ENCODE measurements around the gene BCR. TPM values are rescaled to one million over a fixed set of nuclear protein-coding genes. Genes with fewer than 3 reads are reported as not detected.

Gene BCR
- total and polyA plus RNA-seq, 2 of the 13 experiments (the other 11 are each of a cell fraction or from before 2014, with no cell fraction given), result 19.9 to 33.6 TPM

- TF ChIP-seq FUBP1 (CRISPR knock-in tag; IDR thresholded peaks at IDR 0.05; ENCODE audit: borderline replicate concordance) (no peak), ZNF782 (CRISPR knock-in tag; IDR thresholded peaks at IDR 0.05; ENCODE audit: borderline replicate concordance) (no peak), ZNF879 (CRISPR knock-in tag; IDR thresholded peaks at IDR 0.05) (no peak), ZNF766 (CRISPR knock-in tag; IDR thresholded peaks at IDR 0.05; ENCODE audit: borderline replicate concordance) (no peak), MED1 (CRISPR knock-in tag; IDR thresholded peaks at IDR 0.05) (peak; percentile 68), ZNF710 (CRISPR knock-in tag; IDR thresholded peaks at IDR 0.05; ENCODE audit: borderline replicate concordance) (no peak), ZNF280D (CRISPR knock-in tag; IDR thresholded peaks at IDR 0.05) (no peak), NAIF1 (CRISPR knock-in tag; IDR thresholded peaks at IDR 0.05; ENCODE audit: borderline replicate concordance) (no peak), HOXD1 (CRISPR knock-in tag; IDR thresholded peaks at IDR 0.05) (no peak), ZNF776 (CRISPR knock-in tag; IDR thresholded peaks at IDR 0.05) (no peak), HMGA1 (CRISPR knock-in tag; conservative IDR thresholded peaks at IDR 0.05) (no peak), ZNF615 (CRISPR knock-in tag; IDR thresholded peaks at IDR 0.05; ENCODE audit: borderline replicate concordance) (no peak), CAMTA2 (CRISPR knock-in tag; IDR thresholded peaks at IDR 0.05; ENCODE audit: borderline replicate concordance) (no peak), PREB (CRISPR knock-in tag; IDR thresholded peaks at IDR 0.05) (no peak), PTBP1 (IDR thresholded peaks at IDR 0.05; ENCODE audit: low read depth, low read length, poor library complexity, severe bottlenecking) (no peak), EEA1 (CRISPR knock-in tag; IDR thresholded peaks at IDR 0.05; ENCODE audit: borderline replicate concordance) (no peak), ZNF121 (CRISPR knock-in tag; IDR thresholded peaks at IDR 0.05) (no peak), ZBTB39 (CRISPR knock-in tag; IDR thresholded peaks at IDR 0.05) (no peak)
These were observed 27.8 kb upstream of the BCR start (continued) for GRCh38 chr22:23152238-23153114.
